HepG2 (cell line): Measurements from ENCODE around the gene ANKRD10. TPM values are rescaled to one million over a fixed set of nuclear protein-coding genes. Genes with fewer than 3 reads are reported as not detected.

Experiments
- ATAC-seq: fragments of 200-7000 bp; cut with Tn5 transposase; 3 replicates; pipeline ENCODE4 v1.9.1; 2020; ENCODE audit warnings: mild to moderate bottlenecking, moderate library complexity
- BruUV-seq: library from RNA; stranded (reverse); fragments of 400-500 nt; replicated peaks from 2 replicates; lab custom pipeline; 2021; lab: Mats Ljungman, UMichigan
- CTCF ChIA-PET: fragments of 300-600 bp; formaldehyde crosslinking; extraction: SDS; loops from one replicate; lab custom pipeline; 2021; ENCODE audit warnings: low total read pairs, inconsistent platforms, low intra/inter-chr PET ratio; lab: Yijun Ruan, JAX
- POLR2A ChIA-PET: fragments of 350-600 bp; sonication (Branson Sonifier 250); formaldehyde crosslinking; loops from one replicate; lab custom pipeline; 2020; ENCODE audit warnings: antibody characterized with exemption, inconsistent platforms; lab: Yijun Ruan, JAX
- DNase-seq: peaks from one replicate; pipeline ENCODE4 v3.0.0-alpha.2; 2015; ENCODE audit warnings: low spot score
- FAIRE-seq: peaks from 3 replicates; lab custom pipeline; 2011; peaks lifted over from hg19 to GRCh38; lab: Jason Lieb, UNC
- H2AFZ ChIP-seq: one replicate; pipeline ENCODE4 v1.6.1; 2011; ENCODE audit warnings: low read length, inconsistent platforms
- H3K27ac ChIP-seq: fragments of 300-600 bp; 3 replicates; pipeline ENCODE4 v1.8.0; 2011; ENCODE audit warnings: mixed run types, mild to moderate bottlenecking, mixed read lengths, low read length, inconsistent platforms; ENCODE audit not compliant: insufficient read depth; ENCODE audit errors: extremely low read length
- H3K27me3 ChIP-seq, 2 experiments: fragments of 200-600 bp in 1 of 2; 2 replicates in 1 of 2; 3 replicates in 1 of 2; pipeline versions ENCODE4 v1.6.0 to v1.8.0; 2011; ENCODE audit warnings: low read length in 2 of 2, mild to moderate bottlenecking in 2 of 2, moderate library complexity in 2 of 2, inconsistent platforms in 1 of 2; ENCODE audit not compliant: insufficient read depth in 2 of 2, control insufficient read depth in 1 of 2
- H3K36me3 ChIP-seq, 2 experiments: fragments of 200-600 bp in 1 of 2; replicated peaks in 1 of 2; 2 replicates in 1 of 2; 3 replicates in 1 of 2; pipeline versions ENCODE4 v1.5.1 to v1.8.0; 2011; ENCODE audit warnings: low read length in 2 of 2, inconsistent platforms in 1 of 2; ENCODE audit not compliant: insufficient read depth in 2 of 2, control insufficient read depth in 1 of 2
- H3K4me1 ChIP-seq: 2 replicates; pipeline ENCODE4 v1.5.1; 2012; ENCODE audit warnings: low read length, inconsistent platforms; ENCODE audit not compliant: insufficient read depth
- H3K4me2 ChIP-seq: 2 replicates; pipeline ENCODE4 v1.6.0; 2011; ENCODE audit warnings: low read depth, low read length, inconsistent platforms
- H3K4me3 ChIP-seq, 3 experiments: fragments of 200-600 bp in 1 of 3; sonication (generic), shearing (Covaris generic) in 1 of 3; replicated peaks in 1 of 3; 2 replicates each; pipeline ENCODE4 v1.5.1; 2011 to 2016; ENCODE audit warnings: low read length in 3 of 3, inconsistent platforms in 2 of 3, low read depth in 2 of 3, mild to moderate bottlenecking in 2 of 3, control low read depth in 1 of 3, mixed read lengths in 1 of 3; ENCODE audit not compliant: insufficient read depth in 1 of 3
- H3K79me2 ChIP-seq: one replicate; pipeline ENCODE4 v1.6.1; 2011; ENCODE audit warnings: low read length, inconsistent platforms; ENCODE audit not compliant: insufficient read depth
- H3K9ac ChIP-seq: 2 replicates; pipeline ENCODE4 v1.6.0; 2011; ENCODE audit warnings: mild to moderate bottlenecking, low read depth, low read length, inconsistent platforms; ENCODE audit not compliant: insufficient read depth
- H3K9me3 ChIP-seq: 2 replicates; pipeline ENCODE4 v1.5.1; 2012; ENCODE audit warnings: mild to moderate bottlenecking, low read length
- H4K20me1 ChIP-seq: 2 replicates; pipeline ENCODE4 v1.6.0; 2011; ENCODE audit warnings: inconsistent platforms, mild to moderate bottlenecking, low read length, moderate library complexity; ENCODE audit not compliant: insufficient read depth
- ATF7-NPFF ChIP-seq: sonication (generic); formaldehyde crosslinking; IDR thresholded peaks from 2 replicates; pipeline ENCODE4 v1.8.1; 2023; ENCODE audit warnings: mild to moderate bottlenecking, low read depth, missing genetic modification reagents, moderate library complexity
- GTF3A ChIP-seq: sonication (generic); formaldehyde crosslinking; conservative IDR thresholded peaks from 2 replicates; pipeline ENCODE4 v1.4.0; 2020; ENCODE audit warnings: mild to moderate bottlenecking, missing genetic modification reagents
- REL ChIP-seq: sonication (generic); formaldehyde crosslinking; conservative IDR thresholded peaks from 2 replicates; pipeline ENCODE4 v1.8.0; 2022; ENCODE audit warnings: mild to moderate bottlenecking, missing genetic modification reagents, moderate library complexity
- TCF7L2 ChIP-seq: IDR thresholded peaks from 2 replicates; pipeline ENCODE4 v1.6.1; 2011; ENCODE audit warnings: mild to moderate bottlenecking, low read depth, low read length, moderate library complexity
- ZNF296 ChIP-seq: sonication (generic); formaldehyde crosslinking; conservative IDR thresholded peaks from 2 replicates; pipeline ENCODE4 v1.5.0; 2020; ENCODE audit warnings: mild to moderate bottlenecking, missing genetic modification reagents
- ZNF552 ChIP-seq: sonication (generic); formaldehyde crosslinking; IDR thresholded peaks from 2 replicates; pipeline ENCODE4 v1.9.0; 2022; ENCODE audit warnings: missing genetic modification reagents, mild to moderate bottlenecking, borderline replicate concordance
- ZNF562 ChIP-seq: sonication (generic); formaldehyde crosslinking; IDR thresholded peaks from 2 replicates; pipeline ENCODE4 v1.8.0; 2022; ENCODE audit warnings: missing genetic modification reagents, borderline replicate concordance
- WGBS: methylation state at CpG from one replicate; pipeline ENCODE4 v1.1.6; 2017; ENCODE audit warnings: low lambda C conversion rate; 5-methylcytosine and 5-hydroxymethylcytosine counted together
- in situ Hi-C: cut with HindIII; loops from 2 replicates; pipeline ENCODE4 v1.10.0; 2017; ENCODE audit warnings: low pct_unique_long_range_greater_than_20kb; ENCODE audit not compliant: extremely low pct_ligation_motif_present
- intact Hi-C: fragments of 100-400 bp; cut with micrococcal nuclease; formaldehyde crosslinking; loops from one replicate; pipeline ENCODE4 v1.10.0; 2022; ENCODE audit not compliant: unreplicated experiment
- polyA plus RNA-seq, 8 experiments: library from polyadenylated mRNA; depleted of rRNA in 3 of 8; stranded (reverse) in 7 of 8; unstranded in 1 of 8; fragments of >200 nt; fragmentation: Illumina TruSeq in 4 of 8; extraction: Trizol in 4 of 8; gene quantifications; 2 replicates each; pipeline versions ENCODE4 v1.2.1 to v1.2.3, GENCODE V29; 2011 to 2016; ENCODE audit warnings: low read depth in 4 of 8, missing spikeins in 1 of 8, mixed read lengths in 1 of 8; ENCODE audit not compliant: insufficient read depth in 1 of 8
- total RNA-seq, 5 experiments: library from RNA; depleted of rRNA; stranded (reverse); fragments of >200 nt; fragmentation: Illumina TruSeq; extraction: Trizol; gene quantifications; 2 replicates each; pipeline ENCODE4 v1.2.3, GENCODE V29; 2016; ENCODE audit warnings: low read depth in 1 of 5
- TF ChIP-seq, protein P1 (sequence below): sonication (generic); formaldehyde crosslinking; IDR thresholded peaks from 2 replicates; pipeline ENCODE4 v1.8.1; 2022; ENCODE audit warnings: mild to moderate bottlenecking, missing genetic modification reagents

ANKRD10 gene
- total and polyA plus RNA-seq, 2 of the 13 experiments (the other 11 are each of a cell fraction or from before 2014, with no cell fraction given): 108 to 115 TPM

DNA sequence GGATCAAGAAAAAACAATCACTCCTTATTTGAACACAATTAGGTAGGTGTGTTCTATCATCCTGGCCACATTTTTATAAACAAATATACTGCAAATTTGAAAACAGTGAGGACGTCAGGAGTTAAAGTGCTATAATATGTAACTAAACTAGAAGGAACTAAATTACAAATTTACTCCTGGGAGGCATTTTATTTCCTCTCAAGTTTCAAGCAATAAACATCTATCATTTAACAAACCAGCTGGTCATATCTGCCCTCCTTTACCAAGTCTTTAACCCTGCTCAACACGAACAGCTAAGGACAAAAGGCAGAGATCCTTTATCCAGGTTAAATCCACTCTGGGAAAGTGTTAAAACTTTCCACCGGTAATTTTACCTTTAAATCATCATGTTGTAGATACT lies 26.5 kb downstream of the ANKRD10 start:
- Histone ChIP-seq H2AFZ (no peak overlapping the region), H3K4me2 (no peak overlapping the region), H3K79me2 (no peaks in the 10 kb centered on the region), H3K4me1 (no peaks in the 10 kb centered on the region), H3K9me3 (no peaks in the 10 kb centered on the region), H4K20me1 (no peaks in the 10 kb centered on the region), H3K36me3 (peaks cover 5 to 11% of the 10 kb centered on the region in 2 experiments; a peak in 4 of 5 replicates), H3K9ac (no peak overlapping the region), H3K27ac (no peak overlapping the region), H3K4me3 (no peak overlapping the region), H3K27me3 (no peaks in the 10 kb centered on the region)
- POLR2A ChIA-PET: no interaction called here
- in situ Hi-C loops (no loop called here), intact Hi-C loops (no loop called here)
- CTCF ChIA-PET: no interaction called here
- 93% methylated on average over 3 of the region's 3 CpGs for WGBS
- BruUV-seq: no TSS peak
- DNase-seq (no peak), ATAC-seq (no peak), FAIRE-seq (no peak)
- TF ChIP-seq TCF7L2 (no peak), ZNF562 (CRISPR knock-in tag) (no peak), ZNF552 (CRISPR knock-in tag) (no peak), ATF7-NPFF (no peak), ZNF296 (no peak), GTF3A (CRISPR knock-in tag) (no peak), REL (CRISPR knock-in tag) (no peak)
- TF ChIP-seq, protein P1, sequence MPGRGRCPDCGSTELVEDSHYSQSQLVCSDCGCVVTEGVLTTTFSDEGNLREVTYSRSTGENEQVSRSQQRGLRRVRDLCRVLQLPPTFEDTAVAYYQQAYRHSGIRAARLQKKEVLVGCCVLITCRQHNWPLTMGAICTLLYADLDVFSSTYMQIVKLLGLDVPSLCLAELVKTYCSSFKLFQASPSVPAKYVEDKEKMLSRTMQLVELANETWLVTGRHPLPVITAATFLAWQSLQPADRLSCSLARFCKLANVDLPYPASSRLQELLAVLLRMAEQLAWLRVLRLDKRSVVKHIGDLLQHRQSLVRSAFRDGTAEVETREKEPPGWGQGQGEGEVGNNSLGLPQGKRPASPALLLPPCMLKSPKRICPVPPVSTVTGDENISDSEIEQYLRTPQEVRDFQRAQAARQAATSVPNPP: no peak
- TF ChIP-seq, all 625 proteins: peak for 0
